AG09319 (cell line): ENCODE data around the gene ZNF382.
"Not testable (repeated sequence)": the region's sequence is repeated elsewhere in the genome, so short reads cannot be mapped to it uniquely, and the experiment has no call there.

Source experiments
- DNase-seq: peaks from one replicate; pipeline ENCODE4 v3.0.0-alpha.2; 2010; ENCODE audit warnings: low read depth; ENCODE audit errors: extremely low read depth
- CTCF ChIP-seq: IDR thresholded peaks from 2 replicates; pipeline ENCODE4 v1.5.1; 2011; ENCODE audit warnings: low read depth, mild to moderate bottlenecking, inconsistent platforms, low read length, moderate library complexity

The ZNF382 gene

GRCh38 chr19:36577271-36577996 lies 27.7 kb upstream of the ZNF382 start:
- TF ChIP-seq CTCF, result no peak
- DNase-seq, result no peak

- TF ChIP-seq CTCF, result no peak
- no peak for DNase-seq
These were observed 25.9 kb upstream of the ZNF382 start for GRCh38 chr19:36579255-36579654.

GRCh38 chr19:36602681-36603080 lies 2.4 kb upstream of the ZNF382 start:
- not testable (repeated sequence) for DNase-seq

GRCh38 chr19:36604656-36605100 lies 435 bp upstream of the ZNF382 start:
- no peak for DNase-seq
- no peak for TF ChIP-seq CTCF

- DNase-seq, result no peak
- TF ChIP-seq CTCF, result no peak
These were observed 865 bp downstream of the ZNF382 start for GRCh38 chr19:36605877-36606478.

GRCh38 chr19:36627057-36627456 lies 21.9 kb downstream of the ZNF382 start:
- no peak for TF ChIP-seq CTCF
- DNase-seq, result no peak

- DNase-seq, result no peak
- no peak for TF ChIP-seq CTCF
These were observed 30.2 kb downstream of the ZNF382 start for GRCh38 chr19:36635342-36635741.
